HL-60 (cell line): Measurements from ENCODE around the gene BCL6B.

Source experiments
- TF ChIP-seq, protein P1 (sequence below): IDR thresholded peaks from one replicate; pipeline ENCODE4 v1.5.1; 2011; ENCODE audit warnings: low read length, control low read depth, inconsistent platforms; ENCODE audit not compliant: insufficient read depth
- TF ChIP-seq, protein P2 (sequence below): IDR thresholded peaks from 2 replicates; pipeline ENCODE4 v1.6.1; 2012; ENCODE audit warnings: low read depth; ENCODE audit not compliant: insufficient replicate concordance

DNA sequence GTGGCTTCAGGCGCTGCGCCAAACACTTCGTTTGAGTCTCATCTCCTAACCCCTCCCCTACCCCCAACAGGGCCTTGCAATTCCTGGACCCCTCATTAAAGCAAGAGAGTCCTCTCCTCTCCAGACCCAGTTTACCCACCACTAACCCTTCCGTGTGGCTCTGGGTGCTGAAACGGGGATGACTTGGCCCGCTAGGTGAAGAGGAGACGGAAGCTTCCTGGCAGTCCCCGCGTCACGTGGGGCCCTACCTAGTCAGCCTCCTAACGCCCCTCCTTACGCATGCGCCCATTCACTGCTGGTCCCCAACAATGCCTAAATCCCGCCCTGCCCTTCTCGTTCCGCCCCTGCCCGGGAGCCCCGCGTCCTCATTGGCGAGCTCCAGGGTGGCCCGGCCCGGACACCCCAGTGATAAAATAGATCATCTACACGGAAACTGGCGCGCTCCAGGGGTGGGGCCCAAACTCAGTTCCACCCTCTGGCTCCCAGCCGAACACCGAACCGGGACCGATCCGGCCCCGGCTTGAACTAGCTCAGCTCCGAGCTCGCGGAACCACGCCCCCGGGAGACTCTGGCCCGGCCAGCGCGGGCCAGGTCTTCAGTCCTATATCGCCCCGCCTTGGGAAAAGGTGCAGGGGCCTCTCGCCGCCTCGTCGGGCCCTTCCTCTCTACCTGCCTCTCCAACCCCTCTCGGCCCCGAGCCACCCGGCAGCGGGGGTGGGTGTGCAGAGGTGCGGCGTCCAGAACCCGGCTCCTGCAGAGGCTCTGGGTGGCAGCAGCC, 12.9 kb downstream of the BCL6B start, which contains the start of gene SLC16A13:
- TF ChIP-seq, protein P1, sequence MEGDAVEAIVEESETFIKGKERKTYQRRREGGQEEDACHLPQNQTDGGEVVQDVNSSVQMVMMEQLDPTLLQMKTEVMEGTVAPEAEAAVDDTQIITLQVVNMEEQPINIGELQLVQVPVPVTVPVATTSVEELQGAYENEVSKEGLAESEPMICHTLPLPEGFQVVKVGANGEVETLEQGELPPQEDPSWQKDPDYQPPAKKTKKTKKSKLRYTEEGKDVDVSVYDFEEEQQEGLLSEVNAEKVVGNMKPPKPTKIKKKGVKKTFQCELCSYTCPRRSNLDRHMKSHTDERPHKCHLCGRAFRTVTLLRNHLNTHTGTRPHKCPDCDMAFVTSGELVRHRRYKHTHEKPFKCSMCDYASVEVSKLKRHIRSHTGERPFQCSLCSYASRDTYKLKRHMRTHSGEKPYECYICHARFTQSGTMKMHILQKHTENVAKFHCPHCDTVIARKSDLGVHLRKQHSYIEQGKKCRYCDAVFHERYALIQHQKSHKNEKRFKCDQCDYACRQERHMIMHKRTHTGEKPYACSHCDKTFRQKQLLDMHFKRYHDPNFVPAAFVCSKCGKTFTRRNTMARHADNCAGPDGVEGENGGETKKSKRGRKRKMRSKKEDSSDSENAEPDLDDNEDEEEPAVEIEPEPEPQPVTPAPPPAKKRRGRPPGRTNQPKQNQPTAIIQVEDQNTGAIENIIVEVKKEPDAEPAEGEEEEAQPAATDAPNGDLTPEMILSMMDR: no peak
- TF ChIP-seq, protein P2, sequence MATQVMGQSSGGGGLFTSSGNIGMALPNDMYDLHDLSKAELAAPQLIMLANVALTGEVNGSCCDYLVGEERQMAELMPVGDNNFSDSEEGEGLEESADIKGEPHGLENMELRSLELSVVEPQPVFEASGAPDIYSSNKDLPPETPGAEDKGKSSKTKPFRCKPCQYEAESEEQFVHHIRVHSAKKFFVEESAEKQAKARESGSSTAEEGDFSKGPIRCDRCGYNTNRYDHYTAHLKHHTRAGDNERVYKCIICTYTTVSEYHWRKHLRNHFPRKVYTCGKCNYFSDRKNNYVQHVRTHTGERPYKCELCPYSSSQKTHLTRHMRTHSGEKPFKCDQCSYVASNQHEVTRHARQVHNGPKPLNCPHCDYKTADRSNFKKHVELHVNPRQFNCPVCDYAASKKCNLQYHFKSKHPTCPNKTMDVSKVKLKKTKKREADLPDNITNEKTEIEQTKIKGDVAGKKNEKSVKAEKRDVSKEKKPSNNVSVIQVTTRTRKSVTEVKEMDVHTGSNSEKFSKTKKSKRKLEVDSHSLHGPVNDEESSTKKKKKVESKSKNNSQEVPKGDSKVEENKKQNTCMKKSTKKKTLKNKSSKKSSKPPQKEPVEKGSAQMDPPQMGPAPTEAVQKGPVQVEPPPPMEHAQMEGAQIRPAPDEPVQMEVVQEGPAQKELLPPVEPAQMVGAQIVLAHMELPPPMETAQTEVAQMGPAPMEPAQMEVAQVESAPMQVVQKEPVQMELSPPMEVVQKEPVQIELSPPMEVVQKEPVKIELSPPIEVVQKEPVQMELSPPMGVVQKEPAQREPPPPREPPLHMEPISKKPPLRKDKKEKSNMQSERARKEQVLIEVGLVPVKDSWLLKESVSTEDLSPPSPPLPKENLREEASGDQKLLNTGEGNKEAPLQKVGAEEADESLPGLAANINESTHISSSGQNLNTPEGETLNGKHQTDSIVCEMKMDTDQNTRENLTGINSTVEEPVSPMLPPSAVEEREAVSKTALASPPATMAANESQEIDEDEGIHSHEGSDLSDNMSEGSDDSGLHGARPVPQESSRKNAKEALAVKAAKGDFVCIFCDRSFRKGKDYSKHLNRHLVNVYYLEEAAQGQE: peak; percentile 18
